Activated gamma-delta T cell (primary cell): Measurements from ENCODE around the gene RRAD.

ENCODE experiments used
- DNase-seq: peaks from one replicate; lab custom pipeline; 2025; lab: John Stamatoyannopoulos, UW

The RRAD gene

DNA sequence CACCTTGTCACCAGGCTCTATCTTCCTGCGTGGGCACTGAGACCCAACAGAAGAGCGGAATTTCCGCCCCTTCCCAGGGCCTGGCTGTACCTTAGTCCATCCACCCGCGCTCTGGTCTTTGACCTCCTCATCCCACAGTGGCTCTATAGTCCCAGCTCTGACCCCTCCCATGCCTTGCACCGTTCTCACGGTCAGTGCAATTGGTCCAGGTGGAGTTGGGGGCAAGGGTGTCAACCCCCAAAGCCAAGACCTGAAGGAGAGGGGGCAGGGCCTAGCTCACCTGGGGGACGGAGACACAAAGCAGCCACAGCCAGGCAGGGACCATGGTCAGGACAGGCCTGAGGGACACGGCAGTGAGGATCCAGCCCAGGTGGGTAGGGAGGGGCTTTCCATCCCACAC lies 7.6 kb downstream of the RRAD start:
- no peak for DNase-seq

DNA sequence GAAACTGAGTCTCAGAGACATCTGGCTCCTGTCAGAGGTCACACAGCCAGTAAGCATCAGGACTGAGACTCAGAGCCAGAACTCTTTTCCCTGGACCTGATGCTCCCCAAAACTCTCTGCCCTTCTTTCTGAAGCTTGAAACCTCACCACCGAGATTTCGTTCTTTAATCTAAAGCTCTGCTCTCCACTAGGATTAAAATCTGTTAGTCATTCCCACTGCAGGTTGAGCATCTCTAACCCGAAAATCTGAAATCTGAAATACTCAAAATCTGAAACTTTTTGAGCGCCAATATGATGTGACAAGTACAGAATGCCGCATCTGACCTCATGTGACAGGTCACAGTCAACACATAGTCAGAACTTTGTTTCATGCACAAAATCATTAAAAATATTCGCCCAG lies 8.8 kb downstream of the RRAD start:
- DNase-seq: no peak

DNA sequence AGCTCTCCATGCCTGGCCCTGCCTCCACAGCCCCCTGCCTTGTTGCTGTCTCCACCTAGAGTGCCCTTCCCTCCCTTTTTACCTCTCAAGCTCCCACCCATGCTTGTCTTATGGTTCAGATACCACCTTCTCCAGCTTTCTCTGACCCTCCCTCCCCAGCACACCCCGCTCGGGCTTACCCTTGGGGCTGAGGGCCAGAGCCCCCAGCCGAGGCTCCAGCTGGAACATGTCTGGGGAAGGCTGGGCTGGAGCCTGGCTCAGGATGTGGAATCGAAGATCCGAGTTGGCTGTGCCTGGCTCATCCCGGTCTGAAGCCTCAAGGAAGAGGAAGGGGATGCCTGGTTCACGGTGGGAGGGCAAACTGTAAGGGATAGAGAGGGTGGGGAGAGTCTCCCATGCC lies 10.3 kb downstream of the RRAD start:
- DNase-seq: no peak

DNA sequence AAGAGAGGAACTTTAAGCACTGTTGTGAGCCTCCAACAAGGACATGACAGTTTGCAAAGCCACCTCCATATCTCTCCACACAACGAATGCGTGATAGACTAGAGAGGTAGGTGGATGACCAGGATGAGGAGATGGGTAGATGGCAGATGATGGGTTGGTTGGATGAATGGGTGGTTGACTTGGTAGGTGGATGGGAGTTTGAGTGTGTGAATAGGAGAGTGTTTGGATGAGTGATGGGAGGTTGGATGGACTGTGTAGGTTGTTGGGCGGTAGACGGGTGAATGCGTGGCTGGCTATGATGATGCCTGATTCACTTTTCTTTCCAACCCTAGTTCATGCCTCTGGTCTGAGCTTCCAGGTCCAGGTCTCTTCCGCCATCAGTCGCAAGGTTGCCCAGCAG lies 10.8 kb downstream of the RRAD start:
- DNase-seq: no peak

DNA sequence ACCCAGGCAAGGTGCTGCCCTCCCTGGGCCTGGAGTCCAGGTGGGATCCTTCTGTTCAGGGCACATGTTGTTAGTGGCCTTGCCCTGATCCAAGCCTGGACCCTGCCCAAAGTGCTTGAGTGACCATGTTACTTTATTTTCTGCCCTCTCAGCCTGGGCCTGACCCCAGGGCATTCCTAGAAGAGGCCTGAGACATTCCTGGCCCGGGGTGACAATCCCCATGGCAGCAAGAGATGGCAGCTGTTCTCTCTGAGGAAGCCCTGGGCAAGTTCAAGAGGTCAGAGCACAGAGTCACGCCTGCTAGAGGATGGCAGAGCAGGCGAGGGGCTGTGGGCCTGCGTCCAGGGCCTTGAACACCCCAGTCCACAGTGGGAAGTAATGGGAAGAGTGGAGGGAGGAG lies 11.6 kb downstream of the RRAD start:
- DNase-seq: no peak

DNA sequence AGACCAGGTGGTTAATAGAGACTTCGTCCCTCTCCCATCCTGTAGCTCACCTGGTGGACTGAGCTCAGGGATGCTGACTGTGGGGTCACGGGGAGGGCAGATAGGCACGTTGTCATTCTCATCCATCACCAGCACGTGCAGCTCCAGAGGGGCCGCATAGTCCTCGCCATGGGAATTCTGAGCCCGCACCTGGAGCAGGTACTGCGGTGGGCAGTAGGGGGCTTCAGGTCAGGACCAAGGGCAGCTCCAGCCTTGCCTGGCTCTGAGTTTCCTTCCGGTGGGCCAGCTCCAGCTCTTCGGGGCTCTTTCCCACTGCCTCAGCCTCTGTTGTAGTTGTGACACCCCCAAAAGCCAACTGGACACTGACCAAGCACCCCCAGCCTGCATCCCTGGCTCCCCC lies 12.3 kb downstream of the RRAD start:
- DNase-seq: no peak

DNA sequence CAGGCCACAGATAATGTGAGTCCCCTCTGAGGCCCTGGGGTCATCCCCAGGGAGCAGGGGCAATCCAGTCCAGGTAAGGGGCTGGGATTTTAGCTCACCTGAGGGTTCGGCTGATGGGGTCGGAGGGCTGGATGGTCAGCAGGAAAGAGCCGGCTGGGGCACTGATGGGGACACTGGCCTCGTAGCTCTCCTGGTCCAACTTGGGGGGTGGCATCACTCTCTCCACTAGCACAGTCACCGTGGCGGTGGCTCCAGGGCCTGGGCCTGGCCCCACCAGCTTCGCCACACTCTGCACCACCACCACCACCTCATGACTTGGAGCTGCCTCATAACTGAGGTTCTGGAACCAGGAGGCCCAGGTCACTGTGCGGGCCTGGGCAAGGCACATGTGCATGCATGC lies 13.5 kb downstream of the RRAD start:
- no peak for DNase-seq

DNA sequence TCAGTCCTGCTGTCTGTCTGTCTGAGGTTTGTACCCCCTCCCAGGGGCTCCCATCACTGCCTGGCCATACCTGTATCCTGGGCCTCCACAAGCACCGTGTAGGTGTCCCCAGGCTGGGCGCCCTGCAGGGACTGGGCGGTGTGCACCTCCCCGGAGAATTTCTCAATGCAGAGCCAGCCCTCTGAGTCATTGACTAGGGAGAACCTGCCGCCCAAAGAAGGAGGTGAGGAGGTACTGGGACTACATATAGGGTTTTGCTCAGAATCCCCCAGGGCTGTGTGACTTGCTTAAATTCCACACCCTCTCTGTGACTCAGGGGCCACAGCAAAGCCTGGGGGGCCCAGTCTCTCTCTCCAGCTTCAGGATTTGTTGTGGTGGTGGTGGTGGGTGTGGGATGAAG lies 14.2 kb downstream of the RRAD start:
- no peak for DNase-seq

DNA sequence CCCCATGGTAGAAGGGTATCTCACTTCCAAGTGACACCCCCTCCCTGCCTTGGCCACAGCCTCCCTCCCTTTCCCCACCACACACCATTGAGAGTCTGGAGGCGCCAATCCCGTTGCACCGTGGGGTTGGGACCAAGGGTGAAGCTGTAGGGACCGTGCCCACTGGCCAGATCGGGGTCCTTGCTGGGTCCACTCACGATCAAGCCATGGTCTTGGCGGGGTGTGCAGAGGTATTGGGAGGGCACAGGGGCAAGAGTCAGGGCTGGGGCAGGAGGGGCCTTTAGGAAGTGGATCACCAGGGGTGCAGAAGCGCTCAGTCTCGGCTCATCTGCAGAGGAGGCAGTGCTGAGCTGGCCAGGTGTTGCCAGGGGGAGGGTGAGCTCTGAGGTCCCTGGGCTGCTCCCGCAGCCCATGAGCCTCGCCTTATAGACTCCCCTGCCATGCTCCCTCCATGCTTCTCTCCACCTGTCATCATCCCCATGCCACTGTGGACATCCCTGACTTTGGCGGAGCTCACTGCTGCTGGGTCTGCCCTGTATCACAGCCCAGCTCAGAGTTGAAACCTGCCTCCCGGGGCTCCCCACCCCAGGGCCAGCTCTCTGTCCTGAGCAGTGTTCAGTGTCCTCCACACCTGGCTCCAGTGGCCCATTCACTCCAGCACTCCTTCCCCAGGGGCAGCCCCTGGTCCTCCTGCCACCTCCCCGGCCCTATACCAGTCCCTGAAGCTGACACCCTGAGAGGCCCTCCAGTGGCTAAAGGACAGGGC lies 15.0 kb downstream of the RRAD start:
- no peak for DNase-seq

DNA sequence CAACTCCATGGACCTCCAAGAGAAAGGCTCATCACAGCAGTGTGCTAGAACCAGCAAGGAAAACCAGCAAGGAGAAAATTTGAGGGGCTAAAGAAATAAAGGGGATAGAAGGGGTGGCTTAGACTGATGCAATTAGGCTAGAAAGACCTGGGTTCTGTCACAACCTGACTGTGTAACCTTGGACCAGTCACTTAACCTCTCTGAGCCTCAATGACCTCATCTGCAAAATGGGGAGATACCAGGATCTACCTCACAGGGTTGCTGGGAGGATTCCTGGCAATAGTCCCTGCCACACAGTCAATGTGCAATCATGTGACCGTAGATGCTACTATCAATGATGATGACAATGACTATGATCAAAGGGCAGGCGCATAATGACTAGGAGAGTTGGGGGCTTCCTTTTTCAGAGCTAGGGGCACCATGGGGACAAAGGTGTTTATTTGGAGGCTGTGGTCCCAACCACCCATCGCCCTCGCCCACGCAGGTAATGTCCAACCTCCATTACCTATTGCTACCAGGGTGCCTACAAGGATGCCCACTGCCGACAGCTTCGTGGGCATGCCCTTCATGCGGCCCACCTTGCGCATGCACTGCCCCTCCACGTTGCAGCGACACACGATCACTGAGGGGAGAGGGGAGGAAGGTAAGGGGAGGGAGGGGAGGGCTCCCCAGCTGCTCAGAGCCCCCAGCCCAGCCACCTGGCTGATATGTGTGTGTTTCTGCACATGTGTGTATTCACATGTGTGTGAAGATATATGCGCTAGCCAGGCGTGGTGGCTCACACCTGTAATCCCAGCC lies 16.4 kb downstream of the RRAD start:
- DNase-seq: no peak

DNA sequence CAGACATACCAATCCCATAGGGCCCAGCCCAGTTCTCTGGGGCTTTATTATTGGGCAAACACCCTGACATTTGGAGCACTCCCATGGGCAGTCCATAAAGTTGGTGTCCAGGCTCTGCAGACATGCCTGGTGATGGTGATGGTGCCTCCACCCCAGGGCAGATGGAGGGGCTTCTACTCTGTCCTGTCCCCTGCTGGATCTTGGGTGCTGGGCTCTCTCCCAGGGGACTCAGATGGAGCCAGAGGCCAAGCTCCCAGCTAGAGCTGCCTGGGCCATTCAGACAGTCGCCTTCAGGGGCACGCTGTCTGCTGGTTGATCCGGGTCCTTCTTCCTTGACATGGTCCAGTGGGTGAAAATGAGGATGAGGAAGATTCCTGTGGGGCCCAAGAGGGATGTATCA lies 17.2 kb downstream of the RRAD start:
- no peak for DNase-seq

DNA sequence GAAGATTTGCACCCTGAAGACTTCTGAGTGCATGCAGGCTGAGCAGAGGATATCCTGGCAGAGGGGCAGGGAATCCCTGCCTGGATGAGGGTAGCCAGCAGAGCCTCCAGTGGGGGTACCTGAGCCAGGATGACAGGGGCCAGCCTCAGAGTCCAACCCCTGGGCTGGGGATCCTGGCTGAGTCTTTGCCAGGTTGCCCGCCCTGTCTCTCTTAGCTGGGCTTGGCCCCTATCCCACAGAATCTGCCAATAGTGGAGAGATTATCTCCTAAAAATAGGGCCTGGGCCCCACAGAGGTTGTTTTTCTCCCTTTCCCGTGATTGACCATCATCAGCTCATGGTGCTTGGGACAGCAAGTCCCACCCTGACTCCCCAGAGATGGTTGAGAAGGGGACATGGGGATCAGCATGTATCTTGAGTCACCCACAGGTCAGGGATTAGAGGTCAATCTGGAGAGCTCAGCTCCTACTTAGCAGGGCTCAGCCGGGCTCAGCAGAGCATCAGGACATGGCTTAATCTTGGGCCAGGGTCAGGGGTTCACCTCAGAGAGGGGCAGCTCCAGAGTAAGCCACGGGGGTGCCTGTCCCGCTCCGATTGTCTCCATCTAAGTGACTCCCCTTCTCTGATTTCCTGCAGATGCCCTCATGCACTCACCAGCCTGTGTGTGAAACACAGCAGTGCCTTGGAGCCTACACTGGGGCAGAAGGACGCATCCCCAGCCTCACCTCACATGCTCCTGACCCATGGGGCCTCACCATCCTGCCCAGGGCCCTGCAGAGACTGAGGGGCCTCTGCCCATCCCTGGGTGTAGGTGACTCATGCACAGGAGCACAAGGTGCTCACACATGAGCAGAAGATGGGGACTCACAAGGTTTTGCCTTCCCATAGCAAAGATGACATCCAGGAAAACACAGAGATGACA lies 18.2 kb downstream of the RRAD start:
- no peak for DNase-seq

DNA sequence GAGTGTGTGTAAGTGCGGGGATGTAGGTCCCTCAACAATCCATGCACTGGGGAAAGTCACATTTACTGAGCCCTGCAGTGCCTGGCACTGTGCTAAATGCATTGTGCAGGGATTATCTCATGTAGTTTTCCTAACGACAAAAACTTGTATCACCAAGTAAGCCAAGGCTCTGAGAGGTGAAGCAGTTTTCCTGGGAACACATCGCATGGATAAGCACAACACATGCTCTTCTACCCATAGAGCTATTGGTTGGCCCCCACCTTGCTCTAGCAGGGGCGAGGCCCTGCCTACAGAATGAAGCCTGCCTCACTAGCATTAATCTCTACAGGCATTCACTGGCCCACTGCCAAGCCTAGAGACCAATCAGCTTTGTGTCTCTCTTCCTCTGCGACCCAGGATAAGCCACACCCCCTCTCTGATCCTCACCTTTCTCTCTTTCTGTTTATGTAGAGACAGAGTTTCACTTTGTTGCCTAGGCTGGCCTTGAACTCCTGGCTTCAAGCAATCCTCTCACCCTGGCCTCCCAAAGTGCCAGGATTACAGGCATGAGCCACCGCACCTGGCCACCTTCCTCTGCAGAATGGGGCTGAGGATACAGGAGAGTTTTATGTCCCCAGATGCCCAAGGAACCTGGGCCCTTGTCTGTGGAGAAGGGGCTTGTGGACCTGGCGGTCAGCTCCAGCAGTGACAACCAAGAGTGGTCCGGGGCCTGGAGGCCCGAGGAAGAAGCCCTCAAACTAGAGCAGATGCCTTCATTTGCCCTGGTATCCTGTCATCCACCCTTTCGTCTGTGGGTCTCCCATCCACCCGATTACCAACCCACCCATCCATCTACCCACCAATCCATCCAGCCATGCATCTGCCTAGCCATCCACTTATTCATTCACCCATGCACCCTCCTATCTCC lies 19.4 kb downstream of the RRAD start:
- no peak for DNase-seq

DNA sequence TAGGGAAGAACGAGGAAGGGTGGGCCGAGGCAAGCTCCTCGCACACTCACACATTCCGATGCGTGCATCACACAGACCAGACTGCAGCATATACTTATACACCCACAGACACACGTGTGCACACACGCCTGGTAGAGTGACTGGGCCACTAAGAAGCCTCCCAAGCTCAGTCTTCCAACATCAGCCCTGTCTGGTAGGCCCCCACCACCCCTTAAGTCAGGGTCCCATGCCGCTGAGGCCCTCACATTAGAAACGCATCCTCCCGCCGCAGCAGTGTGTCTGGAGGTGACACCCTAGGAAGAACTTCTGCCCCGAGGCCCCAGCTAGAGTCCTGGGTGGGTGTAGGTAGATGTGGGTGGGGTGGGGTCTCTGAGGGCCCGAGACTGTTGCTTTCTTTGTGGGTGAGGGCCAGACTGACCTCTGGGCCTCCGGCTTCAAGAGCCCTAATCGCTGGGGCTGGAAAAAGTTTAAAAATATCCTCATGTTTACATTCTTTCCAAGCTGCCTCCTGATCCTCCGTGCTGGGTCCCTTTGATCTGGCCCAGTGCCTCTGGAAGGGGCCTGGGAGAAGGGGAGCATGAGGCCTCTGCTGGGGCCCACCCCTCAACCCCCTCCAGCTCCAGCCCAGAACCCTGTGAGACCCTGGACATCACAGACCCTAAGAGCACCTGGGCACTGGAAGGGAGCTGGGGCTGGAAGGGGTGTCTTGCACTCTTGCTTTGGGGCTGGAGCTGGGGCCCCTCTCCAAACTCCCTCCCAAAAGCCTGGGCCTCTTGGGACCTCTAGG lies 20.3 kb downstream of the RRAD start:
- no peak for DNase-seq

DNA sequence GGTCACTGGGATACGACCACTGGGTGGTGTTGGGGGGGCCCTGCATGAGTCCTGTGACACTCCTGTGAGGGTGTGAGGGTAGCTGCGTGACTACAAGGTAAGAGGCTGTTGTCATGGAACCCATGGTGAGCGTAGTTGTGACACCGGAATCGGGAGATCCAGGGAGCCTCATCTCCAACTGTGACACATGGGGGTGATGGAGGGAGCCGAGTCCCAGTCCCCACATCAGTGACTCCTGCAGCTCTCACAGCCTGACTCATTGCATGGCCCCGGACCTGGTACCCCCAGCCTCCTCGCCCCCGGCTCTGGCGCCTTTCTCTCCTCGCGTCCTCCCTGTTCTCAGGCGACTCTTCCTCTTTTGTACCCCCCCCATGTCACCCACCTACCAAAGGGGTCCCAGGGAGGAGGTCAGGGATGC lies 20.9 kb downstream of the RRAD start:
- DNase-seq: no peak

DNA sequence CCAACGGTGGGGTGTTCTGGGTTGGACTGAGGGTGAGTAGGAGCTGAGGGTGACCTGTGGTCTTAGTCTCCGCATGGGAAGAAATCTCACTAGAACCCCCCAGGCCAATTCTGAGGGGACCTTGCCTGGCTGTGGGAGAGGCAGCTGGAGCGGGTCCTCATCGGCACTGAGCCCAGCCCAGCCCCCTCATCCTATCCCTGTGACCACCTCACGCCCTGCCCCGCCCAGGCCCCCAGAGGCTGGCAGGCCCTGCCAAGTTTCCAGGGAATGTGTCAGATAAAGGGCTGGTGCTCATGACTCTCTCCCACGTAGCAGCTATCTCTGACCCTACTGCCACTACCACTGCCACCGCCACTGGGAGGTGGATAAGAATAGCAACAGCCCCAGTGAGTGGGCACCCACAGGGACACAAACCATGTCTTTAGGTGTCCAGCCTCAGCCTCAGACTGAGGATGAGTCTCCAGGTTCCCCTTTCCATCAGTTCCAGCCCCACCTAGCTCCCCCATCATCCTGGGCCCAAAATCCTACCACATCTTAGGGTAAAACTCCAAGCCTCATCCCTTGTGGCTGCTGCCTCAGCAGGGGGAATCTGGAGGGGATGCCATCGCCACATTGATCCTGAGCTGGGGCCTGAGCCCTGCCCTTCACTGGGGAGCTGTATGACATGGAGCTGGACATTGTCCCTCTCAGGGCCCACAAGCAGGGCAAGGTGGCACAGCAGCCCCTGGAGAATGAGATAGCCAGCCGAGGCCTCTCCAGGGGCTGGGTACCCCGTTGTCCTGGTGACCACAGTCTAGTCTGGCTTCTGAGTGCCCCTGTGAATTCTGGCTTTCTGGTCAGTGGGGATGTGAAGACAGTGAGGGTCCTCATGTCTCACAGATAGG lies 21.5 kb downstream of the RRAD start:
- no peak for DNase-seq

DNA sequence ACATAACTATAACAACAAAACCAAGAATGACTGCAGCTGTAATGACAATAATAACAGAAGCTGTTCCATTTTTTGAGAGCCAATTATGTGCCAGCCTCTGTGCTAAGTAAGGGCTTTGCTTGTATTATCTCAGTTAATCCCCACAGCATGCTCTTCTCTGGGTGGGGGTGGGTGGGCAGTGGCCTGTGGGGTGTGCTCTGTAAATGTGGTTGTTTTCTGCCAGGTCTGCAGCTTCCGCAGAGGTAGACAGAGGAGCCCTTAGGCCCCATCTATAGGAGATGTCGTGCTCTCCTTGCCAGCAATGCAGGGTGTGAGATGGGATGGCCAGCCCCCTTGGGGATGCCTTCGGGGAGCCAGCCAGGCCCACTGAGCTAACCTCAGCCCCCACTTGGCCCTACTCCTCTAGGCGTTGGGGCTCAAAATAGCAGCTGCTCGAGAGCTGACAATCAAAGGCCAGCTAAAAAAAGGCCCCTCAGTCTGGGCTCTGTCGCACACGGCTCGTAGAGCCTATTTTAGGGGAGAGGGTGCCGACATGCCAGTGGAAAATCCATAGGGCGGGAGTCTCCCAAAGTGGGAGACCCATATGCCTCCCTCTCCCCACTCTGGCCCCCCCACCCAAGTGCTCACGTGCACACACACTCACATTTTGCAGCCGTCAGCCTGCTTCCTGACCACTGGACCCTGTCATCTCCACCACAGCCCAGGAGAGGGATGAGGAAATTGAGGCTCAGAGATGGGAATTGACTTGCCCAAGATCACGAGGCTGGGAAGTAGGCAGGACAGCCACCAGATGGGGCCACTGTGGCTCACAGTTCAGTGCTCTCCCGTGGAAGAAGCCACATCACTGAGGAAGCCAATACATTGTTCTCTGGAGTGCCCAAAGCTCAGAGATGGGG lies 22.4 kb downstream of the RRAD start:
- no peak for DNase-seq

DNA sequence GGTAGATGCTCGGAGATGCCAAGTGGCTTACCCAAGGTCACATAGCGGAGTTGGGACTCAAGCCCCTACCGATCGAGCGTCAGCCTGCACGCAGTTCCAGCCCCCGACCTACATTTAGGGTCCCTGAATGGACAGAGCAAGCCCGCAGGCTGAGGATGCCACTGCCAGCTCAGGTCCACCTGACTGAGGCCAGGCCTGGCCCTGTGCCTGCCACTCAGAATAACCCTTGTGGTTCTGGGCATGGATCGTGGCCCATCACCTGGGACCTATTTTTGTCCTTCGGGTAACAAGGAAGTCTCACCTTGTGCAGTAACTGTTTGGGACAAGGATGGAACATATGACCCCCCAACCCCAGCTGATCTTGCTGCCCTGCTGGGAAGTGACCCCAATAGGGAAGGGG lies 23.7 kb downstream of the RRAD start:
- DNase-seq: no peak
